IMR-90 (cell line): ENCODE results near the gene GPRC5C. TPM values are rescaled to one million over a fixed set of nuclear protein-coding genes. Genes with fewer than 3 reads are reported as not detected.

Experiments
- ATAC-seq: fragments of 200-7000 bp; cut with Tn5 transposase; 2 replicates; pipeline ENCODE4 v1.9.1; 2020; ENCODE audit warnings: low read depth, mild to moderate bottlenecking, moderate library complexity
- BruUV-seq: library from RNA; stranded (reverse); fragments of 400-500 nt; replicated peaks from 2 replicates; lab custom pipeline; 2021; lab: Mats Ljungman, UMichigan
- CTCF ChIA-PET: fragments of 300-600 bp; formaldehyde crosslinking; extraction: SDS; loops from one replicate; lab custom pipeline; 2021; ENCODE audit warnings: antibody characterized with exemption; lab: Yijun Ruan, JAX
- POLR2A ChIA-PET: fragments of 300-600 bp; sonication (Branson Sonifier 250); formaldehyde crosslinking; loops from one replicate; lab custom pipeline; 2022; ENCODE audit warnings: antibody characterized with exemption; ENCODE audit not compliant: unreplicated experiment; lab: Charles Lee
- DNase-seq: peaks from one replicate; pipeline ENCODE4 v3.0.0; 2013
- H2AFZ ChIP-seq: replicated peaks from 2 replicates; pipeline ENCODE3; 2013; ENCODE audit warnings: low read length, mild to moderate bottlenecking; ENCODE audit not compliant: poor library complexity
- H2AK5ac ChIP-seq: 2 replicates; pipeline ENCODE4 v1.6.1; 2013; ENCODE audit warnings: low read depth, low read length, inconsistent platforms
- H2AK9ac ChIP-seq: replicated peaks from 2 replicates; pipeline ENCODE3; 2013; ENCODE audit warnings: mild to moderate bottlenecking, low read depth, low read length, moderate library complexity; ENCODE audit not compliant: poor library complexity
- H2BK120ac ChIP-seq: 2 replicates; pipeline ENCODE4 v1.6.1; 2013; ENCODE audit warnings: low read depth, low read length, inconsistent platforms
- H2BK15ac ChIP-seq: 3 replicates; pipeline ENCODE4 v1.6.1; 2013; ENCODE audit warnings: low read depth, low read length, inconsistent platforms
- H2BK20ac ChIP-seq: 2 replicates; pipeline ENCODE4 v1.6.1; 2013; ENCODE audit warnings: low read depth, mild to moderate bottlenecking, inconsistent platforms, low read length, moderate library complexity
- H2BK5ac ChIP-seq: 2 replicates; pipeline ENCODE4 v1.6.1; 2013; ENCODE audit warnings: mild to moderate bottlenecking, low read depth, low read length, inconsistent platforms; ENCODE audit not compliant: poor library complexity, severe bottlenecking
- H3K14ac ChIP-seq: replicated peaks from 2 replicates; pipeline ENCODE4 v1.6.1; 2013; ENCODE audit warnings: low read depth, low read length, inconsistent platforms
- H3K18ac ChIP-seq: 2 replicates; pipeline ENCODE4 v1.6.1; 2013; ENCODE audit warnings: low read depth, low read length, control low read depth
- H3K23ac ChIP-seq: 2 replicates; pipeline ENCODE4 v1.6.1; 2013; ENCODE audit warnings: low read depth, low read length, inconsistent platforms
- H3K27ac ChIP-seq: 2 replicates; pipeline ENCODE4 v1.5.1; 2013; ENCODE audit warnings: mild to moderate bottlenecking, control low read depth, low read length; ENCODE audit not compliant: insufficient read depth
- H3K27me3 ChIP-seq: 2 replicates; pipeline ENCODE4 v1.6.1; 2013; ENCODE audit warnings: low read length; ENCODE audit not compliant: control insufficient read depth, insufficient read depth
- H3K36me3 ChIP-seq: 2 replicates; pipeline ENCODE4 v1.6.1; 2013; ENCODE audit warnings: low read length, mixed read lengths; ENCODE audit not compliant: control insufficient read depth, insufficient read depth
- H3K4ac ChIP-seq: 2 replicates; pipeline ENCODE4 v1.6.1; 2013; ENCODE audit warnings: low read depth, low read length, inconsistent platforms
- H3K4me1 ChIP-seq: 2 replicates; pipeline ENCODE4 v1.6.1; 2013; ENCODE audit warnings: low read length, mixed read lengths; ENCODE audit not compliant: control insufficient read depth, insufficient read depth
- H3K4me2 ChIP-seq: 2 replicates; pipeline ENCODE4 v1.6.1; 2013; ENCODE audit warnings: low read depth, mild to moderate bottlenecking, control low read depth, low read length, moderate library complexity
- H3K4me3 ChIP-seq: 2 replicates; pipeline ENCODE4 v1.5.1; 2013; ENCODE audit warnings: low read depth, mild to moderate bottlenecking, control low read depth, low read length, moderate library complexity; ENCODE audit not compliant: insufficient read depth
- H3K56ac ChIP-seq: 2 replicates; pipeline ENCODE4 v1.6.1; 2013; ENCODE audit warnings: low read length, inconsistent platforms; ENCODE audit not compliant: insufficient read depth; ENCODE audit errors: extremely low read depth
- H3K79me1 ChIP-seq, 2 experiments: 2 replicates each; pipeline ENCODE4 v1.6.1; 2013; ENCODE audit warnings: low read length in 2 of 2, inconsistent platforms in 1 of 2, low read depth in 1 of 2
- H3K9ac ChIP-seq: 2 replicates; pipeline ENCODE4 v1.6.1; 2013; ENCODE audit warnings: low read depth, low read length, control low read depth
- H3K9me1 ChIP-seq: 2 replicates; pipeline ENCODE4 v1.6.1; 2013; ENCODE audit warnings: low read length, inconsistent platforms; ENCODE audit not compliant: insufficient read depth
- H3K9me3 ChIP-seq: 2 replicates; pipeline ENCODE4 v1.6.1; 2013; ENCODE audit warnings: low read length; ENCODE audit not compliant: control insufficient read depth, insufficient read depth
- H4K20me1 ChIP-seq: 2 replicates; pipeline ENCODE4 v1.6.1; 2013; ENCODE audit warnings: low read length, inconsistent platforms; ENCODE audit not compliant: insufficient read depth
- H4K5ac ChIP-seq: 2 replicates; pipeline ENCODE4 v1.6.1; 2013; ENCODE audit warnings: mild to moderate bottlenecking, low read depth, low read length, control low read depth
- H4K8ac ChIP-seq, 2 experiments: 2 replicates each; pipeline ENCODE4 v1.6.1; 2013; ENCODE audit warnings: low read depth in 2 of 2, low read length in 2 of 2, control low read depth in 1 of 2, inconsistent platforms in 1 of 2
- H4K91ac ChIP-seq: 2 replicates; pipeline ENCODE4 v1.6.1; 2013; ENCODE audit warnings: low read depth, low read length, inconsistent platforms; ENCODE audit not compliant: insufficient read depth
- BHLHE40 ChIP-seq: fragments of 150-350 bp; IDR thresholded peaks from 2 replicates; pipeline ENCODE4 v1.6.1; 2016; ENCODE audit warnings: mild to moderate bottlenecking, low read depth, low read length
- CEBPB ChIP-seq: IDR thresholded peaks from 2 replicates; pipeline ENCODE4 v1.6.1; 2012; ENCODE audit warnings: low read depth, low read length, improper control_type of control experiment
- CHD1 ChIP-seq: IDR thresholded peaks from 2 replicates; pipeline ENCODE4 v1.6.1; 2012; ENCODE audit warnings: low read depth, low read length, improper control_type of control experiment
- CTCF ChIP-seq: conservative IDR thresholded peaks from 2 replicates; pipeline ENCODE4 v1.5.1; 2012; ENCODE audit warnings: mild to moderate bottlenecking, low read depth, low read length, improper control_type of control experiment
- ELK1 ChIP-seq: fragments of 150-350 bp; IDR thresholded peaks from 2 replicates; pipeline ENCODE4 v1.6.1; 2016; ENCODE audit warnings: low read depth, mild to moderate bottlenecking, low read length, moderate library complexity, borderline replicate concordance
- MAFK ChIP-seq: IDR thresholded peaks from 2 replicates; pipeline ENCODE4 v1.6.1; 2012; ENCODE audit warnings: low read depth, low read length, improper control_type of control experiment
- MAZ ChIP-seq: IDR thresholded peaks from 2 replicates; pipeline ENCODE4 v1.6.1; 2012; ENCODE audit warnings: low read depth, mild to moderate bottlenecking, low read length, improper control_type of control experiment, moderate library complexity, borderline replicate concordance
- MXI1 ChIP-seq: IDR thresholded peaks from 2 replicates; pipeline ENCODE4 v1.6.1; 2012; ENCODE audit warnings: low read depth, mild to moderate bottlenecking, low read length, moderate library complexity, borderline replicate concordance
- NFE2L2 ChIP-seq: fragments of 150-350 bp; IDR thresholded peaks from 2 replicates; pipeline ENCODE4 v1.6.1; 2016; ENCODE audit warnings: low read depth, mild to moderate bottlenecking, low read length
- POLR2A ChIP-seq: IDR thresholded peaks from 2 replicates; pipeline ENCODE4 v1.6.1; 2012; ENCODE audit warnings: mild to moderate bottlenecking, low read depth, low read length
- RCOR1 ChIP-seq: IDR thresholded peaks from 2 replicates; pipeline ENCODE4 v1.6.1; 2012; ENCODE audit warnings: mild to moderate bottlenecking, low read length, improper control_type of control experiment; ENCODE audit not compliant: insufficient replicate concordance
- RFX5 ChIP-seq: IDR thresholded peaks from 2 replicates; pipeline ENCODE4 v1.8.0; 2012; ENCODE audit warnings: low read depth, mild to moderate bottlenecking, low read length, moderate library complexity
- SMC3 ChIP-seq: fragments of 150-350 bp; IDR thresholded peaks from 2 replicates; pipeline ENCODE4 v1.6.1; 2016; ENCODE audit warnings: low read depth, mild to moderate bottlenecking, antibody characterized with exemption, low read length, moderate library complexity
- WGBS, 2 experiments: methylation state at CpG; one replicate each; pipeline versions ENCODE4 v1.1.5 to v1.1.7; 2013; ENCODE audit warnings: missing lambda C conversion rate in 2 of 2; ENCODE audit not compliant: insufficient read length in 1 of 2; ENCODE audit errors: extremely low coverage in 2 of 2; 5-methylcytosine and 5-hydroxymethylcytosine counted together
- dilution Hi-C: fragments of 300-500 bp; cut with HindIII; formaldehyde crosslinking; loops from one replicate; pipeline ENCODE4 v1.14.3; 2018; ENCODE audit warnings: low sequenced_read_pairs; ENCODE audit not compliant: unreplicated experiment
- in situ Hi-C: fragments of 300-500 bp; cut with MboI; formaldehyde crosslinking; loops from 3 replicates; pipeline ENCODE4 v1.14.3; 2019; ENCODE audit warnings: low sequenced_read_pairs, inconsistent platforms, mixed read lengths
- intact Hi-C: fragments of 100-400 bp; cut with micrococcal nuclease; formaldehyde crosslinking; loops from 2 replicates; pipeline ENCODE4 v1.10.0; 2022
- polyA plus RNA-seq, 3 experiments: library from polyadenylated mRNA; depleted of rRNA; stranded (reverse); fragments of >200 nt; gene quantifications; 2 replicates each; pipeline ENCODE4 v1.2.3, GENCODE V29; 2012; ENCODE audit warnings: low replicate concordance in 1 of 3
- total RNA-seq: library from RNA; depleted of rRNA; stranded (reverse); fragments of >200 nt; gene quantifications from 2 replicates; pipeline ENCODE4 v1.2.3, GENCODE V29; 2012

Gene GPRC5C
- total and polyA plus RNA-seq, 2 of the 4 experiments (the other 2 are of a cell fraction) = not detected

DNA sequence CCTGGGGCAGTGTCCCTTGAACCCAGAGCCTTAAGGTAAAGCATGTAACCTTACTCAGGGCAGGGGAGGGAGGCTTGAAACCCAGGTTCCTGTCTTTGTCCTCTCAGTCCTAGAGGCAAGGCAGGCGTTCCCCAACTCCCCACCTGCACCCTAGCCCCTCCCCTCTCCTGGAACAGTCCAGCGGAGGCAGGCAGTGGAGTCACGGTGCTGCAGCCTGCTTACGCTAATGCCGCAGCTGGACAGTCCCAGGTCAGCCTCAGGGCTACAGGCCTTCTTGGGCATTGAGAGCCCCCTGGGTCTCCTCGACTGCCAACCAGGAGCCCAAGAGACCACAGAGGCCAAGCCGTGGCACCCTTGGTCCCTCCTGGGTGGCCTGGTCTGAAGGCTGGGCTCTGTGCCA is 27.7 kb downstream of the GPRC5C start:
- no peak overlapping the region for H2BK20ac ChIP-seq
- H2AK9ac ChIP-seq = no peak overlapping the region
- H3K4ac ChIP-seq = no peak overlapping the region
- H2BK120ac ChIP-seq = no peak overlapping the region
- no peak overlapping the region for H2BK5ac ChIP-seq
- CTCF ChIA-PET = no interaction called here
- no peak overlapping the region for H4K91ac ChIP-seq
- no peaks in the 10 kb centered on the region for H3K9me3 ChIP-seq
- in situ Hi-C loops = no loop called here
- ATAC-seq = no peak
- no peak overlapping the region for H3K27ac ChIP-seq
- intact Hi-C loops = no loop called here
- H3K18ac ChIP-seq = no peak overlapping the region
- POLR2A ChIA-PET = no interaction called here
- dilution Hi-C loops = no loop called here
- no peaks in the 10 kb centered on the region for H3K36me3 ChIP-seq
- H3K9ac ChIP-seq = no peak overlapping the region
- no peaks in the 10 kb centered on the region for H4K20me1 ChIP-seq
- no peak overlapping the region for H4K5ac ChIP-seq
- DNase-seq = no peak
- BruUV-seq = no TSS peak
- H2BK15ac ChIP-seq = no peak overlapping the region
- H3K9me1 ChIP-seq = no peaks in the 10 kb centered on the region
- H3K23ac ChIP-seq = no peak overlapping the region
- no peaks in the 10 kb centered on the region for H3K4me1 ChIP-seq
- H3K79me1 ChIP-seq = no peaks in the 10 kb centered on the region
- no peak overlapping the region for H3K4me3 ChIP-seq
- no peak overlapping the region for H3K14ac ChIP-seq
- no peak overlapping the region for H2AFZ ChIP-seq
- H2AK5ac ChIP-seq = no peak overlapping the region
- H3K4me2 ChIP-seq = no peak overlapping the region
- H3K56ac ChIP-seq = no peak overlapping the region
- no peaks in the 10 kb centered on the region for H3K27me3 ChIP-seq
- H4K8ac ChIP-seq = no peak overlapping the region
- WGBS, 2 experiments = no CpG with 5 or more reads among the region's 7 CpGs
- TF ChIP-seq MXI1 (no peak), RCOR1 (no peak), CHD1 (no peak), NFE2L2 (no peak), ELK1 (no peak), RFX5 (no peak), CTCF (no peak), POLR2A (no peak), CEBPB (no peak), BHLHE40 (no peak), MAFK (no peak), MAZ (no peak), SMC3 (no peak)
